Small intestine (tissue), 16 donors: ENCODE data around the gene C1orf210. TPM values are rescaled to one million over a fixed set of nuclear protein-coding genes. Genes with fewer than 3 reads are reported as not detected.

Source experiments
- DNase-seq, 2 donors: peaks; one replicate each; pipeline versions ENCODE4 v3.0.0 to v3.0.0-alpha.2; 2013
- FAIRE-seq: peaks from 2 replicates; lab custom pipeline; 2012; peaks lifted over from hg19 to GRCh38; lab: Jason Lieb, UNC
- H3K27ac ChIP-seq, 3 donors: one replicate each; pipeline ENCODE4 v1.5.1; 2013; ENCODE audit warnings: low read length in 2 of 3, mild to moderate bottlenecking in 2 of 3, control low read depth in 1 of 3, inconsistent platforms in 1 of 3, low read depth in 1 of 3, moderate library complexity in 1 of 3
- H3K27me3 ChIP-seq, 3 donors: one replicate each; pipeline ENCODE4 v1.6.1; 2013; ENCODE audit warnings: low read length in 3 of 3, inconsistent platforms in 1 of 3; ENCODE audit not compliant: control insufficient read depth in 3 of 3, insufficient read depth in 3 of 3
- H3K36me3 ChIP-seq, 3 donors: one replicate each; pipeline ENCODE4 v1.6.1; 2013; ENCODE audit warnings: low read length in 3 of 3, inconsistent platforms in 1 of 3, low read depth in 1 of 3, mild to moderate bottlenecking in 1 of 3, moderate library complexity in 1 of 3; ENCODE audit not compliant: control insufficient read depth in 3 of 3, insufficient read depth in 2 of 3
- H3K4me1 ChIP-seq, 3 donors: one replicate each; pipeline ENCODE4 v1.6.1; 2013; ENCODE audit warnings: low read length in 2 of 3, inconsistent platforms in 1 of 3, low read depth in 1 of 3, mild to moderate bottlenecking in 1 of 3, moderate library complexity in 1 of 3; ENCODE audit not compliant: control insufficient read depth in 3 of 3, insufficient read depth in 2 of 3
- H3K4me3 ChIP-seq, 3 donors: one replicate each; pipeline ENCODE4 v1.5.1; 2013; ENCODE audit warnings: low read length in 3 of 3, control low read depth in 1 of 3, inconsistent platforms in 1 of 3, low read depth in 1 of 3, mild to moderate bottlenecking in 1 of 3, moderate library complexity in 1 of 3
- H3K9me3 ChIP-seq, 2 donors: one replicate each; pipeline ENCODE4 v1.6.1; 2013; ENCODE audit warnings: low read depth in 1 of 2, low read length in 1 of 2; ENCODE audit not compliant: control insufficient read depth in 2 of 2, insufficient read depth in 1 of 2
- WGBS, 3 donors: extraction: QIAGEN DNeasy Blood & Tissue Kit; methylation state at CpG; one replicate each; pipeline ENCODE4 v1.1.7; 2013; 5-methylcytosine and 5-hydroxymethylcytosine counted together
- long read RNA-seq, 10 donors: transcript quantifications; one replicate each; lab custom pipeline, GENCODE V29; 2026
- polyA plus RNA-seq, 4 donors: library from polyadenylated mRNA; stranded (reverse) in 3 of 4; unstranded in 1 of 4; fragments of 200-250 nt in 3 of 4; fragments of 120-200 nt in 1 of 4; gene quantifications; one replicate each; pipeline versions ENCODE4 v1.2.1 to v1.2.3, GENCODE V29; 2013
- donor health status: healthy with polysubstance abuse.
- donor health status: control.
- donor health status: control.
- donor health status: Bipolar disorder and iron deficiency.
- donor health status: healthy.

C1orf210 gene
- 10 to 100 TPM; 24.7 to 69.8 (median 55.9) TPM for polyA plus RNA-seq
- long read RNA-seq, donor 1 = 0 reads
- long read RNA-seq, donor 2, transcript C1orf210-202 (3 exons, 1,478 nt) = major isoform, 6 of 6 reads
- long read RNA-seq, donor 2, partial matches to known transcripts = 0 of 6 reads
- long read RNA-seq, donor 2, other reads (novel, unspliced or antisense) = 0 of 6 reads
- long read RNA-seq, donor 3, transcript C1orf210-202 (3 exons, 1,478 nt) = major isoform, 6 of 7 reads
- long read RNA-seq, donor 3, partial matches to known transcripts = 0 of 7 reads
- long read RNA-seq, donor 3, other reads (novel, unspliced or antisense) = 0 of 7 reads
- long read RNA-seq, donor 4, partial matches to known transcripts = 0 of 1 reads
- long read RNA-seq, donor 4, other reads (novel, unspliced or antisense) = 0 of 1 reads
- long read RNA-seq, donor 5, partial matches to known transcripts = 0 of 5 reads
- long read RNA-seq, donor 5, other reads (novel, unspliced or antisense) = 0 of 5 reads
- long read RNA-seq, donor 6, transcript C1orf210-202 (3 exons, 1,478 nt) = major isoform, 15 of 16 reads
- long read RNA-seq, donor 6, partial matches to known transcripts = 0 of 16 reads
- long read RNA-seq, donor 6, other reads (novel, unspliced or antisense) = 0 of 16 reads
- long read RNA-seq, donor 7 = 0 reads
- long read RNA-seq, donor 8 = 0 reads
- long read RNA-seq, donor 9, transcript C1orf210-202 (3 exons, 1,478 nt) = major isoform, 5 of 5 reads
- long read RNA-seq, donor 9, partial matches to known transcripts = 0 of 5 reads
- long read RNA-seq, donor 9, other reads (novel, unspliced or antisense) = 0 of 5 reads
- long read RNA-seq, donor 10, transcript C1orf210-202 (3 exons, 1,478 nt) = major isoform, 6 of 7 reads
- long read RNA-seq, donor 10, partial matches to known transcripts = 0 of 7 reads
- long read RNA-seq, donor 10, other reads (novel, unspliced or antisense) = 0 of 7 reads

DNA sequence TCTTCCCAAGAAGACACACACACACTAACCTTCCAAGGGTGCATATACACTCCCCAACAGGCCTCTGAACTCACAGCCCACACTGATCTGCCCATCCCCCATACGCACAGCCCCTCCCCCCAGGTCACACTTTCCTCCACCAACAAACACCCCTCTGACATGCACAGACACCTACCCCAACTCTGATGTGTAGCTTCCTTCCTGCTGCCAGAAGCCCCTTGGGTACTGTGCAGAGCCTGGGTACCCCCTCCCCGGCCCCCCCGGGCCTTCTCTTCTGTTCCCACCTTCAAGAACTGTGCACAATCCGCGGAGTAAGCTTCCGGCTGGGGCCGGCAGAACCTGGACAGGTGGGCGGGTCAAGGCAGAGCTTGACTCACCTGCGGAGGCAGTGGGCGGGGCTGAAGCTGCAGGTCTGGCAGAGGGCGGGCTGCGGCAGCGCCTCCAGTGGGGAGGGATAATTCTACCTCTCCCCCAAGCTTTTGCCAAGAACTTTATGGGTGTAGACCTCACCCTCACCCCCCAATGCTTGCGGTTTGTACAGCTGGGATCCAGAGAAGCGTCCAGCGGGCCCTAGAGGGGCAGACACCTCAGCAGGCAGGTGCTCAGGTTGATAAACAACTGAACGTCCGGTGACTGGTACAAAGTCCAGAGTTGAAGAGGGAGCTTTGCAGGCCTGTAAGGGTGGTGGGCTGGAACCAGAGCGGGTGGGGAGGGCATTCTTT, at the start of gene C1orf210:
C1orf210 (minus strand) TSS at position 313 of the 722 bp plus-strand sequence. CDS start 2,311 bp downstream, outside the sequence.
- DNase-seq (peak; percentile 94 to 95), FAIRE-seq (no peak)
- Histone ChIP-seq H3K4me1 (peaks cover 0 to 42% (median 2%) of the 10 kb centered on the region in 3 donors), H3K36me3 (peaks cover 0 to 23% (median 0%) of the 10 kb centered on the region in 3 donors), H3K27ac (peak within 1 kb of the TSS; percentile 78 to 97 (median 95)), H3K4me3 (peak within 1 kb of the TSS in 2 of 3 donors; percentile 56 to 57), H3K9me3 (no peaks in the 10 kb centered on the region), H3K27me3 (no peaks in the 10 kb centered on the region)
- 8 to 37% (median 23%) methylated on average over 19 of the region's 19 CpGs for WGBS, 3 donors

DNA sequence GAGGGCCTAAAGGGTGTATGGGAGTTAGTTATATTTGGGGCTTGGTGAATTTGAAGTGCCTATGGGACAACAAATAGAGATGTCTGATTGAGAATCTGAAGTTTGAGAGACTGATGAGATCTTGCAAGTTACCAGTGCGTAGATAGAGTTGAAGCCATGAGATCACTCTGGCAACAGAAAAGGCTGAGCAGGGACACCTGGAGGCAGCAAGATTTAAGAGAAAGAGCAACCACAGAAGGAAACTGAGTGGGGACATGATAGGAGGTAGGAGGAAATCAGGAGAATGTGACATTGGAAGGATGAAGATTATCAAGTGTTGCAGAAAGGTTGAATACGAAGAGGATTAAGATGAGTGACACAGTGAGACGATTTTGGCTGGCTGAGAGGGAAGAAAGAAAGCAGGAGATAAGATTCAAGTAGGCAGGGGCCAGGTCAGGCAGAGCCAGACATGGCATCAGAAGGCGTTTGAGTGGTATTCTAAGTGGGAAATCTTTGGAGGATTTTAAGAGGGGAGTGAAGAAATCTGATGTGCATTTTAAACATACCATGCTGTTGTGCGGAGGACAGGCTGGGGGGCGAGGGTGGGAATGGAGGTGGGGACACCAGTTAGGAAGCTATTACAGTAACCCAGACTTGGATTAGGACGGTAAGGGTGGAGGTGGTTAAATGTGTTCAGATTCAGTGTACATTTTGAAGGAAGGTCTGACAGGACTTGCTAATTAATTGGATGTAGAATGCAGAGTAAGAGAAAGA, 49.2 kb upstream of the C1orf210 start:
- no peaks in the 10 kb centered on the region for H3K36me3 ChIP-seq
- DNase-seq (no peak), FAIRE-seq (no peak)
- 74 to 82% (median 75%) methylated on average over 7 of the region's 7 CpGs for WGBS, 3 donors
- H3K9me3 ChIP-seq = no peaks in the 10 kb centered on the region
- no peak overlapping the region for H3K4me3 ChIP-seq
- H3K27ac ChIP-seq = no peak overlapping the region
- H3K4me1 ChIP-seq = peaks cover 0 to 4% (median 0%) of the 10 kb centered on the region in 3 donors
- H3K27me3 ChIP-seq = no peaks in the 10 kb centered on the region

DNA sequence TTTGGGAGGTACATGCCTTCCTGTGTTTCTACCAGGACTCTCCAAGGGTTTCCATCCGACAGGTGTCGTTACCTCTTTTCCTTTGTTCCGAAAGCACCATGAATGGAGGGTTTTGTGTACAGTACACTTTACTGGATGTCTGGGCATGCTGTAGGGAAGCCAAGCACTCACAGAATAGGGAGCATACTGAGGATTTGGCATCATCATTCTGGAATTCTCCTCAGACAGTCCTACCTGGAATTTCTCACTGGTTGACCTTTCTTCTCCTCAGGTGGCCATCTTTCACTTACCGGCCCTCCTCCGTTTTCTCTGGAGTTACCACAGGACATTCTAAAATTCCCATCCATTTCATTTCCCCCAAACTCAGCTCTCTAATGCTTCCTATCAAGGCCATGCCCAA, 46.3 kb upstream of the C1orf210 start:
- Histone ChIP-seq H3K36me3 (no peaks in the 10 kb centered on the region), H3K4me1 (peaks cover 0 to 4% (median 0%) of the 10 kb centered on the region in 3 donors), H3K27ac (no peak overlapping the region), H3K27me3 (no peaks in the 10 kb centered on the region), H3K9me3 (peaks cover 0 to 4% of the 10 kb centered on the region in 2 donors), H3K4me3 (no peak overlapping the region)
- WGBS, 3 donors = 91 to 99% (median 95%) methylated on average over 5 of the region's 5 CpGs
- DNase-seq (no peak), FAIRE-seq (no peak)

DNA sequence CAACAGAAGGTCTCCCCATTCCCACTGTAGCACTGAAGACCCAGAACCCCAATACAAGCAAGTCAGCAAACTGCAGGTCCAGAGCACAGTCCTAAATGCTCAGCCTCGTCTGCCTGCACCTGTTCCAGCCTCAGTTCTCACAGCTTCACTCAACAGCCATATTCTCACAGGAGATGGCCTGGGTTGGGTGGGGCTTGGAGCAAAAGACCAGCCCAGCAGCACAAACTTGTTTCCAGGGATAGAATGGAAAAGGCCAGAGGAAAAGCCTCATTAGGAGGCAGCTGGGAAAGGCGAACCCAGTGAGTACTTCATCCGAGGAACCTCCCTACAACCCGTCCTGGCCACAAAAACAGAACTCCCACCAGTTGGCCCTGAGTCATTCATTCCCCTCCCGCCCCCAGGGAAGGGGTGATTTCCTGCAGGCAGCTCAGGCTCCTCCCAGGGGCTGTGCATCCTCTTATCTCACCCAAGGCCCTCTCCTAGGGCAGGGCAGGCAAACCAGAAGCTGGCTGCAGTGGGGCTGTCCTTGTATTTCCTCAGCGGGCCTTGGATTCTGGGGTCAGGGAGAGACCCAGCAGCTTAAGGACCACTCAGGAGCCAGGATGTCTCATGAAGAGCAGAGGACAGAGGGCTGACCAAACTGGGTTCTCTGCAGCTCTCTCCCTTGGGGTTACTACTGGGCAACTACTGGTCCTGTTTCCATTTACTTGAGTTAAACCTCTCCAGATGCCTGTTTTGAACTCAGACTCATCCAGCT, 44.8 kb upstream of the C1orf210 start:
- Histone ChIP-seq H3K27me3 (no peaks in the 10 kb centered on the region), H3K4me3 (no peak overlapping the region), H3K36me3 (no peaks in the 10 kb centered on the region), H3K9me3 (peaks cover 0 to 4% of the 10 kb centered on the region in 2 donors), H3K27ac (no peak overlapping the region), H3K4me1 (peaks cover 0 to 4% (median 0%) of the 10 kb centered on the region in 3 donors)
- 28 to 41% (median 34%) methylated on average over 6 of the region's 6 CpGs for WGBS, 3 donors
- no peak for FAIRE-seq
- DNase-seq = peak; percentile 42 to 43

DNA sequence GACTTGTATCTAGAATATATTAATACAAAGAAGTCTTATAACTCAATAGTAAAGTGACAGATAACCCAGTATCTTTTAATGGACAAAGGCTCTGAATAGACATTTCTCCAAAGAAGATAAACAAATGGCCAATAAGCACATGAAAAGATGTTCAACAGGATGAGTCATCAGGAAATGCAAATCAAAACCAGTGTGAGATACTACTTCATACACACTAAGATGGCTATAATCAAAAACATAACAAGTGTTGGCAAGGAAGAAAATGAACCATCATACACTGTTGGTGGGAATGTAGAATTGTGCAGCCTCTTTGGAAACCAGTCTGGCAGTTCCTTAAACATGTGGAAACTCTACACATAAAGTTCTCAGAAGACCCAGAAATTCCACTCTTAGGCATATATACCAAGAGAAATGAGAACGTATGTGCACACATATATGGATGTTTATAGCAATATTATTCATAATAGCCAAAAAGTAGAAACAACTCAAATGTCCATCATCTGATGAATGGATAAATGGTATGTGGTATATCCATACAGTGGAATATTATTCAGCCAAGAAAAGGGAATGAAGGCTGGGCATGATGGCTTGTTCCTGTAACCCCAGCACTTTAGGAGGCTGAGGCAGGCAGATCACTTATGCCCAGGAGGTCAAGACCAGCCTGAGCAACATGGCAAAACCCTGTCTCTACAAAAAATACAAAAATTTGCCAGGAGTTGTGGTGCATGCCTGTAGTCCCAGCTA, 42.3 kb upstream of the C1orf210 start:
- Histone ChIP-seq H3K27me3 (no peaks in the 10 kb centered on the region), H3K9me3 (peaks cover 0 to 4% of the 10 kb centered on the region in 2 donors), H3K4me3 (no peak overlapping the region), H3K4me1 (peaks cover 0 to 4% (median 0%) of the 10 kb centered on the region in 3 donors), H3K27ac (no peak overlapping the region), H3K36me3 (no peaks in the 10 kb centered on the region)
- FAIRE-seq = no peak
- WGBS, 3 donors = 97 to 100% (median 98%) methylated on average over 1 of the region's 1 CpG
- DNase-seq = no peak

DNA sequence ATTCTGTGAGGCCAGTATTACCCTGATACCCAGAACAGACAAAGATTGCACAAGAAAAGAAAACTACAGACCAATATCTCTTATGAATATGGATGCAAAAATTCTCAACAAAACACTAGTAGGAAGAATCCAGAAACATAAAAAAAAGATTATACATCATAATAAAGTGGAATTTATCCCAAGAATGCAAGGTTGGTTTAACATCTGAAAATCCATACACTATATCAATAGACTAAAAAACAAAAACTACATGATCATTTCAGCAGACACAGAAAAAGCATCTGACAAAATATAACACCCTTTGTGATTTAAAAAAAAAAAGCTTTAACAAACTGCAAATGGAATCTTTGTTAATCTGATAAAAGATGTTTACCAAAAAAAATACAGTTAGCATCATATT, 40.0 kb upstream of the C1orf210 start:
- Histone ChIP-seq H3K27ac (no peak overlapping the region), H3K27me3 (no peaks in the 10 kb centered on the region), H3K36me3 (peaks cover 0 to 3% (median 0%) of the 10 kb centered on the region in 3 donors), H3K9me3 (peaks cover 0 to 4% of the 10 kb centered on the region in 2 donors), H3K4me3 (no peak overlapping the region), H3K4me1 (peaks cover 0 to 3% (median 0%) of the 10 kb centered on the region in 3 donors)
- FAIRE-seq (no peak), DNase-seq (no peak)

DNA sequence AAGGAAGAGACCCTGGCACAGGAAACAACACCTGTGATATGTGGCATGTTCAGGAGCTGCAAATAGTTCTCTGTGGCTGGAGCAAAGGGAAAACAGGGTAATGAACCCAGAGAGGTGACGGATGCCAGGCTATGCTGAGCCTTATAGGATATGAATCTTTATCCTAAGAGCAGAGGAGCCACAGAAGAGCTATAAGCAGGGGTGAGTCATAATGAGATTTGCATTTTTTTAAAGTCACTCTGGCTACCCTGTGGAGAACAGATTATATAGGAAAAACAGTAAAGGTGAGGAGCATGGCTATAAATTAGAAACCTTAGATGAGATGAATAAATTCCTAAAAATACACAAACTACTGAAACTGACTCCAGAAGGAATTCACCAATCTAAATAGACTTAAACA, 39.4 kb upstream of the C1orf210 start:
- Histone ChIP-seq H3K36me3 (peaks cover 0 to 3% (median 0%) of the 10 kb centered on the region in 3 donors), H3K27ac (no peak overlapping the region), H3K4me3 (no peak overlapping the region), H3K4me1 (no peaks in the 10 kb centered on the region), H3K9me3 (peaks cover 0 to 4% of the 10 kb centered on the region in 2 donors), H3K27me3 (no peaks in the 10 kb centered on the region)
- 90 to 96% (median 94%) methylated on average over 1 of the region's 1 CpG for WGBS, 3 donors
- DNase-seq (no peak), FAIRE-seq (no peak)
